H1 (cell line): Measurements from ENCODE around the gene RPS27. TPM values are rescaled to one million over a fixed set of nuclear protein-coding genes. Genes with fewer than 3 reads are reported as not detected.

ENCODE experiments used
- CTCF ChIA-PET: fragments of 300-600 bp; sonication (Branson Sonifier 250); formaldehyde crosslinking; loops from one replicate; lab custom pipeline; 2021; ENCODE audit not compliant: partially characterized antibody; lab: Charles Lee
- POLR2A ChIA-PET: fragments of 300-600 bp; sonication (Branson Sonifier 250); formaldehyde crosslinking; loops from one replicate; lab custom pipeline; 2021; ENCODE audit warnings: inconsistent platforms; ENCODE audit not compliant: partially characterized antibody; lab: Charles Lee
- DNase-seq, 2 experiments: peaks; one replicate each; pipeline versions ENCODE4 v3.0.0 to v3.0.0-alpha.2; 2010 to 2022; ENCODE audit warnings: low spot score in 2 of 2, low read depth in 1 of 2, mixed read lengths in 1 of 2
- FAIRE-seq: peaks from 2 replicates; lab custom pipeline; 2011; peaks lifted over from hg19 to GRCh38; lab: Jason Lieb, UNC
- H2AFZ ChIP-seq: 2 replicates; pipeline ENCODE4 v1.8.1; 2012; ENCODE audit warnings: low read length, inconsistent platforms
- H2AK5ac ChIP-seq: 2 replicates; pipeline ENCODE4 v1.6.1; 2013; ENCODE audit warnings: low read depth, low read length
- H2BK120ac ChIP-seq: replicated peaks from 2 replicates; pipeline ENCODE3; 2013; ENCODE audit warnings: low read depth, low read length, inconsistent platforms
- H2BK12ac ChIP-seq: 2 replicates; pipeline ENCODE4 v1.6.1; 2013; ENCODE audit warnings: low read depth, low read length
- H2BK15ac ChIP-seq: 2 replicates; pipeline ENCODE4 v1.6.1; 2013; ENCODE audit warnings: low read length
- H2BK20ac ChIP-seq: 2 replicates; pipeline ENCODE4 v1.6.1; 2013; ENCODE audit warnings: low read length
- H2BK5ac ChIP-seq: 2 replicates; pipeline ENCODE4 v1.6.1; 2013; ENCODE audit warnings: low read depth, low read length
- H3K14ac ChIP-seq: 2 replicates; pipeline ENCODE4 v1.6.1; 2013; ENCODE audit warnings: inconsistent platforms; ENCODE audit not compliant: insufficient read length
- H3K18ac ChIP-seq: 2 replicates; pipeline ENCODE4 v1.6.1; 2013; ENCODE audit warnings: low read length; ENCODE audit errors: extremely low read depth
- H3K23ac ChIP-seq: 2 replicates; pipeline ENCODE4 v1.6.1; 2013; ENCODE audit warnings: inconsistent platforms; ENCODE audit not compliant: insufficient read length
- H3K23me2 ChIP-seq: 2 replicates; pipeline ENCODE4 v1.6.1; 2013; ENCODE audit warnings: low read depth, low read length
- H3K27ac ChIP-seq: 2 replicates; pipeline ENCODE4 v1.6.1; 2011; ENCODE audit warnings: low read depth, low read length, inconsistent platforms
- H3K27me3 ChIP-seq, 4 experiments: replicated peaks in 1 of 4; 1 replicate in 1 of 4; 2 replicates in 3 of 4; pipeline versions ENCODE4 v1.6.1 to v1.8.1; 2011 to 2013; ENCODE audit warnings: low read length in 3 of 4, mild to moderate bottlenecking in 3 of 4, inconsistent platforms in 2 of 4, mixed read lengths in 2 of 4, moderate library complexity in 1 of 4; ENCODE audit not compliant: control insufficient read depth in 3 of 4, insufficient read depth in 3 of 4; ENCODE audit errors: extremely low read depth in 1 of 4
- H3K36me3 ChIP-seq, 4 experiments: 2 replicates each; pipeline versions ENCODE4 v1.6.1 to v1.8.1; 2011 to 2013; ENCODE audit warnings: mild to moderate bottlenecking in 4 of 4, low read length in 3 of 4, moderate library complexity in 2 of 4, control low read depth in 1 of 4, inconsistent platforms in 1 of 4; ENCODE audit not compliant: insufficient read depth in 4 of 4, control insufficient read depth in 2 of 4
- H3K4ac ChIP-seq: replicated peaks from 2 replicates; pipeline ENCODE3; 2013; ENCODE audit warnings: low read length, low read depth, mixed read lengths, inconsistent platforms; ENCODE audit not compliant: insufficient read length
- H3K4me1 ChIP-seq, 4 experiments: replicated peaks in 1 of 4; 1 replicate in 1 of 4; 2 replicates in 3 of 4; pipeline versions ENCODE4 v1.6.1 to v1.8.1; 2011 to 2013; ENCODE audit warnings: low read length in 3 of 4, inconsistent platforms in 2 of 4, mixed read lengths in 1 of 4; ENCODE audit not compliant: insufficient read depth in 4 of 4, control insufficient read depth in 3 of 4
- H3K4me2 ChIP-seq, 2 experiments: 2 replicates each; pipeline versions ENCODE4 v1.6.1 to v1.8.1; 2011 to 2013; ENCODE audit warnings: low read depth in 2 of 2, low read length in 2 of 2, control low read depth in 1 of 2, inconsistent platforms in 1 of 2, mild to moderate bottlenecking in 1 of 2; ENCODE audit not compliant: insufficient read depth in 1 of 2
- H3K4me3 ChIP-seq, 4 experiments: fragments of 200-600, 300-600 bp in 1 of 4; sonication (generic), shearing (Covaris generic), sonication (Bioruptor Twin) in 1 of 4; 2 replicates each; pipeline versions ENCODE4 v1.5.1 to v1.8.1; 2011 to 2016; ENCODE audit warnings: low read length in 4 of 4, low read depth in 3 of 4, control low read depth in 2 of 4, inconsistent platforms in 2 of 4, mild to moderate bottlenecking in 2 of 4, mixed read lengths in 1 of 4, moderate library complexity in 1 of 4; ENCODE audit not compliant: insufficient read depth in 2 of 4; ENCODE audit errors: extremely low read depth in 1 of 4
- H3K56ac ChIP-seq: replicated peaks from 2 replicates; pipeline ENCODE3; 2013; ENCODE audit warnings: low read depth, mild to moderate bottlenecking, mixed read lengths, low read length, inconsistent platforms; ENCODE audit not compliant: insufficient read length
- H3K79me1 ChIP-seq: 2 replicates; pipeline ENCODE4 v1.6.1; 2013; ENCODE audit warnings: low read depth, low read length, control low read depth
- H3K79me2 ChIP-seq, 2 experiments: 2 replicates each; pipeline versions ENCODE4 v1.6.1 to v1.8.1; 2012 to 2013; ENCODE audit warnings: low read length in 2 of 2, mild to moderate bottlenecking in 2 of 2, inconsistent platforms in 1 of 2; ENCODE audit not compliant: insufficient read depth in 2 of 2, control insufficient read depth in 1 of 2
- H3K9ac ChIP-seq, 4 experiments: replicated peaks in 1 of 4; 1 replicate in 1 of 4; 2 replicates in 3 of 4; pipeline versions ENCODE4 v1.6.1 to v1.8.1; 2011 to 2013; ENCODE audit warnings: low read depth in 3 of 4, low read length in 3 of 4, control low read depth in 2 of 4, mild to moderate bottlenecking in 2 of 4, moderate library complexity in 2 of 4, inconsistent platforms in 1 of 4; ENCODE audit errors: extremely low read depth in 1 of 4
- H3K9me3 ChIP-seq, 2 experiments: 2 replicates each; pipeline versions ENCODE4 v1.6.1 to v1.8.1; 2012 to 2013; ENCODE audit warnings: mild to moderate bottlenecking in 2 of 2, moderate library complexity in 2 of 2, control low read depth in 1 of 2, inconsistent platforms in 1 of 2, low read depth in 1 of 2, low read length in 1 of 2, mixed read lengths in 1 of 2; ENCODE audit not compliant: insufficient read depth in 2 of 2
- H4K20me1 ChIP-seq, 2 experiments: replicated peaks in 1 of 2; 2 replicates each; pipeline versions ENCODE3 to v1.8.1; 2011 to 2013; ENCODE audit warnings: inconsistent platforms in 2 of 2, low read length in 2 of 2, mild to moderate bottlenecking in 1 of 2; ENCODE audit not compliant: insufficient read depth in 2 of 2, control insufficient read depth in 1 of 2
- H4K5ac ChIP-seq: 2 replicates; pipeline ENCODE4 v1.6.1; 2013; ENCODE audit warnings: low read length, low read depth, mixed read lengths, inconsistent platforms; ENCODE audit not compliant: insufficient read length
- H4K8ac ChIP-seq: 2 replicates; pipeline ENCODE4 v1.8.0; 2013; ENCODE audit warnings: mild to moderate bottlenecking, moderate library complexity, low read length, inconsistent platforms; ENCODE audit not compliant: insufficient read depth; ENCODE audit errors: extremely low read depth
- H4K91ac ChIP-seq: replicated peaks from 2 replicates; pipeline ENCODE3; 2013; ENCODE audit warnings: low read length, mixed read lengths, inconsistent platforms; ENCODE audit not compliant: insufficient read length
- CEBPB ChIP-seq: IDR thresholded peaks from 2 replicates; pipeline ENCODE4 v1.6.1; 2012; ENCODE audit warnings: low read depth, low read length
- CTBP2 ChIP-seq: IDR thresholded peaks from 2 replicates; pipeline ENCODE4 v1.7.0; 2011; ENCODE audit warnings: borderline replicate concordance, mild to moderate bottlenecking, moderate library complexity, mixed read lengths, low read length; ENCODE audit not compliant: insufficient read depth, insufficient read length
- EGR1 ChIP-seq: IDR thresholded peaks from 2 replicates; pipeline ENCODE4 v1.6.1; 2011; ENCODE audit warnings: low read depth, low read length, borderline replicate concordance
- JUN ChIP-seq: IDR thresholded peaks from 2 replicates; pipeline ENCODE4 v1.6.1; 2011; ENCODE audit warnings: low read depth, mild to moderate bottlenecking, improper control_type of control experiment, low read length
- KDM1A ChIP-seq: fragments of 200-600, 300-600 bp; sonication (generic); IDR thresholded peaks from 2 replicates; pipeline ENCODE4 v1.7.1; 2016; ENCODE audit warnings: mild to moderate bottlenecking, low read length, borderline replicate concordance
- RBBP5 ChIP-seq: IDR thresholded peaks from 2 replicates; pipeline ENCODE4 v1.7.1; 2012; ENCODE audit warnings: low read depth, mild to moderate bottlenecking, inconsistent platforms, low read length, moderate library complexity, borderline replicate concordance
- SIN3A ChIP-seq, 2 experiments: IDR thresholded peaks in 1 of 2; conservative IDR thresholded peaks in 1 of 2; 2 replicates each; pipeline ENCODE4 v1.6.1; 2011 to 2012; ENCODE audit warnings: low read length in 2 of 2, improper control_type of control experiment in 1 of 2, low read depth in 1 of 2, mild to moderate bottlenecking in 1 of 2
- SIX5 ChIP-seq: IDR thresholded peaks from 2 replicates; pipeline ENCODE4 v1.6.1; 2011; ENCODE audit warnings: mild to moderate bottlenecking, low read depth, low read length
- SUZ12 ChIP-seq: fragments of 200-600 bp; sonication (generic); IDR thresholded peaks from 2 replicates; pipeline ENCODE4 v1.6.1; 2012; ENCODE audit warnings: mild to moderate bottlenecking, inconsistent platforms, low read length, moderate library complexity, mixed read lengths
- WGBS, 2 experiments: shearing (Covaris generic) in 1 of 2; methylation state at CpG; one replicate each; pipeline versions ENCODE4 v1.1.6 to v1.1.7; 2013 to 2015; ENCODE audit warnings: low lambda C conversion rate in 2 of 2, mixed read lengths in 2 of 2, inconsistent platforms in 1 of 2, low coverage in 1 of 2, missing lambda C conversion rate in 1 of 2; ENCODE audit not compliant: insufficient replicate concordance in 2 of 2, insufficient coverage in 1 of 2, insufficient read length in 1 of 2; ENCODE audit errors: extremely low coverage in 1 of 2, missing lambda C conversion rate in 1 of 2; 5-methylcytosine and 5-hydroxymethylcytosine counted together
- polyA plus RNA-seq, 7 experiments: library from polyadenylated mRNA; depleted of rRNA in 3 of 7; stranded (reverse) in 5 of 7; unstranded in 2 of 7; fragments of >200 nt in 5 of 7; fragments of 200-250 nt in 2 of 7; gene quantifications; 1 replicate in 5 of 7; 2 replicates in 1 of 7; 4 replicates in 1 of 7; pipeline versions ENCODE4 v1.2.1 to v1.2.3, GENCODE V29; 2011 to 2013; ENCODE audit warnings: missing spikeins in 2 of 7, mixed read lengths in 2 of 7
- total RNA-seq: library from RNA; stranded (reverse); fragmentation: NEBNext Ultra II Directional; extraction: Animal tissue kit (Norgen Biotek cat#: 25700); gene quantifications from 2 replicates; pipeline ENCODE4 v1.2.1, GENCODE V29; 2021

Gene RPS27
- total and polyA plus RNA-seq, 2 of the 8 experiments (the other 6 are each of a cell fraction or from before 2014, with no cell fraction given): 1,810 to 3,155 TPM

DNA sequence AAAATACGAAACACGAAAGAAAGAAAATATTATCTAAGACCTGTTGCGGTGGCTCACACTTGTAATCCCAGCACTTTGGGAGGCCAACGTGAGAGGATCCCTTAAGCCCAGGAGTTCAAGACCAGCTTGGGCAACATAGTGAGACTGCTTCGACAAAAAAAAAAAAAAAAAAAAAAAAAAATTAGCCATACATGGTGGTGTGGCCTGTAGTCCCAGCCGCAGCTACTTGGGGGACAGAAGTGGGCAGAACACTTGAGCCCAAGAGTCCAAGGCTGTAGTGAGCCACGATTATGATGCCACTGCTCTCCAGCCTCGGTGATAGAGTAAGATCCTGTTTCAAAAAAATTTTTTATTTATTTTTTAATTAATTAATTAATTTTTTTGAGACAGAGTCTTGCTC, 2.9 kb upstream of the RPS27 start:
- peaks cover 0 to 18% (median 11%) of the 10 kb centered on the region in 4 experiments; a peak in 5 of 7 replicates for H3K4me1 ChIP-seq
- no peak overlapping the region for H3K14ac ChIP-seq
- 0 out of 2 replicates have a peak overlapping the region, but pooled peaks have one; percentile 42 for H2BK12ac ChIP-seq
- no peak overlapping the region for H3K23ac ChIP-seq
- ChIA-PET POLR2A (interaction anchor here (1.2 to 13.2 kb wide), 7 partner anchors 11 to 196 kb away, joined by 3 to 454 read pairs (median 12); partner anchors contain the start of genes CREB3L4, CRTC2, DENND4B and JTB), CTCF (interaction anchor here (0.6 to 3.9 kb wide), 21 partner anchors 8 to 370 kb away, joined by 3 to 31 read pairs (median 4); partner anchors contain the start of genes CREB3L4, GATAD2B, JTB and SLC39A1)
- no peak overlapping the region for H3K4ac ChIP-seq
- DNase-seq: no peak
- no peak overlapping the region for H3K18ac ChIP-seq
- whole genome bisulfite sequencing, 2 experiments: 97% methylated on average over 7 of the region's 8 CpGs; no CpG with 5 or more reads in 1 of the 2 experiments
- no peak overlapping the region for H2BK15ac ChIP-seq
- no peak overlapping the region for H4K91ac ChIP-seq
- peaks cover 0 to 36% of the 10 kb centered on the region in 2 experiments; a peak in 3 of 4 replicates for H3K79me2 ChIP-seq
- no peak overlapping the region for H3K56ac ChIP-seq
- 0 out of 2 replicates have a peak, but pooled peaks cover 3% of the 10 kb centered on the region for H3K79me1 ChIP-seq
- peaks cover 6 to 32% (median 19%) of the 10 kb centered on the region in 4 experiments for H3K36me3 ChIP-seq
- H2AFZ ChIP-seq: no peak overlapping the region
- H4K20me1 ChIP-seq: peaks cover 0 to 7% of the 10 kb centered on the region in 2 experiments
- no peaks in the 10 kb centered on the region for H3K27me3 ChIP-seq
- no peaks in the 10 kb centered on the region for H3K9me3 ChIP-seq
- no peak overlapping the region for H3K4me2 ChIP-seq
- TF ChIP-seq KDM1A: no peak
- TF ChIP-seq CTBP2: no peak
- no peak for TF ChIP-seq JUN
- TF ChIP-seq SIX5: no peak
- no peak for TF ChIP-seq SUZ12
- TF ChIP-seq CEBPB: no peak
- TF ChIP-seq RBBP5: no peak
- no peak for TF ChIP-seq SIN3A (conservative IDR thresholded peaks at IDR 0.05 in 1 of 2, IDR thresholded peaks at IDR 0.05 in 1 of 2; ENCODE audit: low read depth in 1 of 2, low read length in 2 of 2)
- TF ChIP-seq EGR1: no peak
- no peak for FAIRE-seq
- H3K23me2 ChIP-seq: peaks cover 19% of the 10 kb centered on the region
- H3K27ac ChIP-seq: no peak overlapping the region
- H2AK5ac ChIP-seq: no peak overlapping the region
- H4K5ac ChIP-seq: no peak overlapping the region
- H2BK20ac ChIP-seq: no peak overlapping the region
- no peak overlapping the region for H2BK120ac ChIP-seq
- no peak overlapping the region for H2BK5ac ChIP-seq
- no peak overlapping the region for H3K9ac ChIP-seq
- no peak overlapping the region for H3K4me3 ChIP-seq
- H4K8ac ChIP-seq: no peak overlapping the region
